Left lung (tissue), 10 donors: Measurements from ENCODE around the gene SH3PXD2B. TPM values are rescaled to one million over a fixed set of nuclear protein-coding genes. Genes with fewer than 3 reads are reported as not detected.
A peak's percentile ranks its signal among the peaks of the same experiment; 100 is the strongest.

Source experiments
- ATAC-seq: fragments of 200-7000 bp; cut with Tn5 transposase; one replicate; pipeline ENCODE4 v1.9.1; 2020; ENCODE audit warnings: moderate library complexity
- DNase-seq, 4 donors: peaks; one replicate each; pipeline ENCODE4 v3.0.0-alpha.2; 2013 to 2020
- H3K27ac ChIP-seq, 2 donors: fragments of 200-600 bp; sonication (generic) in 1 of 2; one replicate each; pipeline versions ENCODE4 v1.5.0 to v1.8.0; 2020 to 2021
- H3K27me3 ChIP-seq, 2 donors: fragments of 200-600 bp; sonication (generic) in 1 of 2; one replicate each; pipeline versions ENCODE4 v1.5.0 to v1.8.0; 2020 to 2021
- H3K36me3 ChIP-seq, 2 donors: fragments of 200-600 bp; sonication (generic) in 1 of 2; one replicate each; pipeline versions ENCODE4 v1.5.0 to v1.8.0; 2020 to 2021
- H3K4me1 ChIP-seq, 2 donors: fragments of 200-600 bp; one replicate each; pipeline ENCODE4 v1.8.0; 2021
- H3K4me3 ChIP-seq, 2 donors: fragments of 200-600 bp; sonication (generic) in 1 of 2; one replicate each; pipeline versions ENCODE4 v1.5.0 to v1.8.0; 2020 to 2021; ENCODE audit warnings: mild to moderate bottlenecking in 1 of 2
- H3K9me3 ChIP-seq, 2 donors: fragments of 200-600 bp; sonication (generic) in 1 of 2; one replicate each; pipeline versions ENCODE4 v1.5.0 to v1.8.0; 2020 to 2021
- CTCF ChIP-seq, 2 donors: fragments of 200-600 bp; sonication (generic) in 1 of 2; IDR thresholded peaks; one replicate each; pipeline versions ENCODE4 v1.5.0 to v1.8.0; 2021; ENCODE audit warnings: antibody characterized with exemption in 2 of 2
- intact Hi-C, 2 donors: fragments of 100-400 bp; cut with DNase I; formaldehyde crosslinking; loops; one replicate each; pipeline versions ENCODE4 v1.11.2 to v1.14.2; 2022
- polyA plus RNA-seq, 6 donors: library from polyadenylated mRNA; unstranded; fragments of 120-200 nt; gene quantifications; one replicate each; pipeline ENCODE4 v1.2.1, GENCODE V29; 2013; ENCODE audit not compliant: insufficient read length in 6 of 6
- total RNA-seq, 2 donors: library from RNA; stranded (reverse); fragmentation: NEBNext Ultra II Directional; extraction: Animal tissue kit (Norgen Biotek cat#: 25700); gene quantifications; one replicate each; pipeline ENCODE4 v1.2.1, GENCODE V29; 2021
- donor health status: DM: no; HTN: yes; CAD: no.
- donor health status: DM: no; HTN: no; CAD: no.

SH3PXD2B gene
- total and polyA plus RNA-seq, 8 donors: 35.4 to 57.5 (median 43.8) TPM

- Histone ChIP-seq H3K27ac (no peak overlapping the region), H3K36me3 (peaks cover 0 to 44% of the 10 kb centered on the region in 2 donors), H3K27me3 (no peaks in the 10 kb centered on the region), H3K4me1 (peaks cover 0 to 20% of the 10 kb centered on the region in 2 donors), H3K9me3 (no peaks in the 10 kb centered on the region), H3K4me3 (no peak overlapping the region)
- DNase-seq: no peak
- no peak for ATAC-seq
- intact Hi-C loops: no loop called here
- no peak for TF ChIP-seq CTCF (IDR thresholded peaks at IDR 0.05)
These were observed 91.6 kb downstream of the SH3PXD2B start for GRCh38 chr5:172362755-172363154.

GRCh38 chr5:172361566-172362238 is 92.6 kb downstream of the SH3PXD2B start:
- Histone ChIP-seq H3K4me1 (peaks cover 0 to 20% of the 10 kb centered on the region in 2 donors), H3K4me3 (no peak overlapping the region), H3K36me3 (peaks cover 0 to 51% of the 10 kb centered on the region in 2 donors), H3K27me3 (no peaks in the 10 kb centered on the region), H3K27ac (peak overlapping the region in 1 of 2 donors; percentile 63), H3K9me3 (no peaks in the 10 kb centered on the region)
- DNase-seq (peak in 1 of 4 donors; percentile 46), ATAC-seq (peak; percentile 50)
- no peak for TF ChIP-seq CTCF (IDR thresholded peaks at IDR 0.05)
- intact Hi-C loops: no loop called here

GRCh38 chr5:172358345-172358744 is 96.0 kb downstream of the SH3PXD2B start:
- intact Hi-C loops: no loop called here
- no peak overlapping the region for H3K4me3 ChIP-seq
- H3K27me3 ChIP-seq: no peaks in the 10 kb centered on the region
- H3K36me3 ChIP-seq: peaks cover 0 to 77% of the 10 kb centered on the region in 2 donors
- DNase-seq (no peak), ATAC-seq (no peak)
- no peaks in the 10 kb centered on the region for H3K9me3 ChIP-seq
- no peak overlapping the region for H3K27ac ChIP-seq
- H3K4me1 ChIP-seq: peaks cover 0 to 20% of the 10 kb centered on the region in 2 donors
- TF ChIP-seq CTCF (IDR thresholded peaks at IDR 0.05): no peak

GRCh38 chr5:172356527-172356926 is 97.8 kb downstream of the SH3PXD2B start:
- DNase-seq: no peak
- ATAC-seq: no peak
- intact Hi-C loops: no loop called here
- Histone ChIP-seq H3K4me3 (no peak overlapping the region), H3K36me3 (peaks cover 0 to 85% of the 10 kb centered on the region in 2 donors), H3K27me3 (no peaks in the 10 kb centered on the region), H3K9me3 (no peaks in the 10 kb centered on the region), H3K27ac (no peak overlapping the region), H3K4me1 (peaks cover 0 to 6% of the 10 kb centered on the region in 2 donors)
- TF ChIP-seq CTCF (IDR thresholded peaks at IDR 0.05): no peak

GRCh38 chr5:172356047-172356446 is 98.3 kb downstream of the SH3PXD2B start:
- H3K36me3 ChIP-seq: peaks cover 0 to 90% of the 10 kb centered on the region in 2 donors
- no peaks in the 10 kb centered on the region for H3K27me3 ChIP-seq
- no peak overlapping the region for H3K4me3 ChIP-seq
- no peaks in the 10 kb centered on the region for H3K9me3 ChIP-seq
- intact Hi-C loops: no loop called here
- ATAC-seq: no peak
- H3K4me1 ChIP-seq: peaks cover 0 to 2% of the 10 kb centered on the region in 2 donors
- no peak overlapping the region for H3K27ac ChIP-seq
- no peak for DNase-seq
- TF ChIP-seq CTCF (IDR thresholded peaks at IDR 0.05): no peak
